Neural progenitor cell (in vitro differentiated cells): ENCODE data around the gene LRRC32. TPM values are rescaled to one million over a fixed set of nuclear protein-coding genes. Genes with fewer than 3 reads are reported as not detected.
"Not testable (repeated sequence)": the region's sequence is repeated elsewhere in the genome, so short reads cannot be mapped to it uniquely, and the experiment has no call there.

Experiments used
- DNase-seq: peaks from one replicate; pipeline ENCODE4 v3.0.0-alpha.2; 2016; ENCODE audit warnings: low spot score
- H2AFZ ChIP-seq: fragments of 200-600 bp; sonication (generic); replicated peaks from 2 replicates; pipeline ENCODE4 v1.6.1; 2016; ENCODE audit warnings: antibody characterized with exemption
- H3F3A ChIP-seq: fragments of 200-600 bp; sonication (generic); 2 replicates; pipeline ENCODE4 v1.6.1; 2016; ENCODE audit warnings: antibody characterized with exemption, low read depth
- H3K27ac ChIP-seq: fragments of 200-600 bp; sonication (generic); 2 replicates; pipeline ENCODE4 v1.5.1; 2016; ENCODE audit warnings: mild to moderate bottlenecking
- H3K27me3 ChIP-seq: fragments of 200-600 bp; sonication (generic); 2 replicates; pipeline ENCODE4 v1.6.1; 2016; ENCODE audit warnings: mild to moderate bottlenecking, moderate library complexity
- H3K36me3 ChIP-seq: fragments of 200-600 bp; sonication (generic); 2 replicates; pipeline ENCODE4 v1.5.1; 2016
- H3K4me1 ChIP-seq: fragments of 200-600 bp; sonication (generic); 2 replicates; pipeline ENCODE4 v1.6.1; 2016; ENCODE audit warnings: mixed run types
- H3K4me2 ChIP-seq: fragments of 200-600 bp; sonication (generic); 2 replicates; pipeline ENCODE4 v1.6.1; 2016
- H3K4me3 ChIP-seq: fragments of 200-600 bp; sonication (generic); 2 replicates; pipeline ENCODE4 v1.5.1; 2016
- H3K79me2 ChIP-seq: fragments of 200-600 bp; sonication (generic); 2 replicates; pipeline ENCODE4 v1.6.1; 2016; ENCODE audit warnings: low read depth
- H3K9ac ChIP-seq: fragments of 200-600 bp; sonication (generic); 2 replicates; pipeline ENCODE4 v1.6.1; 2016
- H3K9me3 ChIP-seq: fragments of 200-600 bp; sonication (generic); 2 replicates; pipeline ENCODE4 v1.5.1; 2016; ENCODE audit warnings: low read depth
- H4K20me1 ChIP-seq: fragments of 200-600 bp; sonication (generic); 2 replicates; pipeline ENCODE4 v1.6.1; 2016; ENCODE audit warnings: low read depth
- H3K27ac Mint-ChIP-seq: 3 replicates; pipeline ENCODE4 v1.8.0; 2021; ENCODE audit warnings: mixed read lengths
- H3K27me3 Mint-ChIP-seq: 2 replicates; pipeline ENCODE4 v1.8.0; 2022; ENCODE audit warnings: low read depth, mild to moderate bottlenecking, inconsistent platforms, moderate library complexity, mixed read lengths; ENCODE audit not compliant: insufficient read depth
- H3K36me3 Mint-ChIP-seq: 3 replicates; pipeline ENCODE4 v1.8.0; 2021; ENCODE audit warnings: mixed read lengths
- H3K4me1 Mint-ChIP-seq: 3 replicates; pipeline ENCODE4 v1.8.0; 2021; ENCODE audit warnings: mixed read lengths
- H3K4me3 Mint-ChIP-seq: 3 replicates; pipeline ENCODE4 v1.8.0; 2021; ENCODE audit warnings: mild to moderate bottlenecking, moderate library complexity, mixed read lengths
- H3K9me3 Mint-ChIP-seq: 3 replicates; pipeline ENCODE4 v1.8.0; 2020; ENCODE audit warnings: mixed read lengths
- EZH2 ChIP-seq: fragments of 200-600 bp; sonication (generic); IDR thresholded peaks from 2 replicates; pipeline ENCODE4 v1.6.1; 2017; ENCODE audit warnings: antibody characterized with exemption, mild to moderate bottlenecking, moderate library complexity
- EZH2phosphoT487 ChIP-seq: fragments of 200-600 bp; sonication (generic); IDR thresholded peaks from 2 replicates; pipeline ENCODE4 v1.6.1; 2017; ENCODE audit warnings: antibody characterized with exemption
- total RNA-seq: library from RNA; depleted of rRNA; stranded (reverse); fragments of >200 nt; gene quantifications from 2 replicates; pipeline ENCODE4 v1.2.3, GENCODE V29; 2015; ENCODE audit warnings: low replicate concordance
- TF ChIP-seq, protein P1 (sequence below): fragments of 200-600 bp; sonication (generic); IDR thresholded peaks from 2 replicates; pipeline ENCODE4 v1.5.1; 2017; ENCODE audit warnings: antibody characterized with exemption, mild to moderate bottlenecking

The LRRC32 gene
- total RNA-seq, 1 donor from 2014 or later, result 0.21 TPM

DNA sequence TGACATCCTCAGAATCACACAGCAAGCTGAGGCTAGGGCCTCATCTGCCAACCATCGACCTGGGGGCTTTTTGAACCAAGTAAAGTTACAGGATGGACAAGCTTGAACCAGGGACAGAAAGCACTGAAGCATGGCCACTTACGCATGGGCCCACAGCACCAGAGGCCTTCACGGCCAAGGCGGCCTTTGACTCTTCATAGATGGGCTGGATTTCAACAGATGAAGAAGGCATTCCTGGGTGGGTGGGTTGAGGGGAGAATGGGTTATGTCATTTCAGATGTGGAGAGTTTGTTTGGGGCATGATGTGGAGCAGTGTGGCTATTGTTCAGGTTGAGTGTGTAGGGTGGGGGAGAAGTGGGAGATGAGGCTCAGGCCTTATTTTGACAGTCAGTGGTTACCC, 60.2 kb downstream of the LRRC32 start:
- Mint-ChIP-seq H3K36me3 (peaks cover 3% of the 10 kb centered on the region), H3K4me3 (no peak overlapping the region), H3K27ac (no peak overlapping the region), H3K27me3 (peaks cover 6% of the 10 kb centered on the region), H3K9me3 (peaks cover 16% of the 10 kb centered on the region), H3K4me1 (peaks cover 19% of the 10 kb centered on the region)
- no peak overlapping the region for H3K4me2 ChIP-seq
- H2AFZ ChIP-seq, result no peak overlapping the region
- H3K36me3 ChIP-seq, result no peaks in the 10 kb centered on the region
- no peaks in the 10 kb centered on the region for H3K79me2 ChIP-seq
- H3K4me1 ChIP-seq, result peaks cover 13% of the 10 kb centered on the region
- no peaks in the 10 kb centered on the region for H3K9me3 ChIP-seq
- DNase-seq, result no peak
- peaks cover 8% of the 10 kb centered on the region for H3F3A ChIP-seq
- no peak overlapping the region for H3K27ac ChIP-seq
- no peak overlapping the region for H3K4me3 ChIP-seq
- no peaks in the 10 kb centered on the region for H3K27me3 ChIP-seq
- no peak overlapping the region for H3K9ac ChIP-seq
- TF ChIP-seq, protein P1, sequence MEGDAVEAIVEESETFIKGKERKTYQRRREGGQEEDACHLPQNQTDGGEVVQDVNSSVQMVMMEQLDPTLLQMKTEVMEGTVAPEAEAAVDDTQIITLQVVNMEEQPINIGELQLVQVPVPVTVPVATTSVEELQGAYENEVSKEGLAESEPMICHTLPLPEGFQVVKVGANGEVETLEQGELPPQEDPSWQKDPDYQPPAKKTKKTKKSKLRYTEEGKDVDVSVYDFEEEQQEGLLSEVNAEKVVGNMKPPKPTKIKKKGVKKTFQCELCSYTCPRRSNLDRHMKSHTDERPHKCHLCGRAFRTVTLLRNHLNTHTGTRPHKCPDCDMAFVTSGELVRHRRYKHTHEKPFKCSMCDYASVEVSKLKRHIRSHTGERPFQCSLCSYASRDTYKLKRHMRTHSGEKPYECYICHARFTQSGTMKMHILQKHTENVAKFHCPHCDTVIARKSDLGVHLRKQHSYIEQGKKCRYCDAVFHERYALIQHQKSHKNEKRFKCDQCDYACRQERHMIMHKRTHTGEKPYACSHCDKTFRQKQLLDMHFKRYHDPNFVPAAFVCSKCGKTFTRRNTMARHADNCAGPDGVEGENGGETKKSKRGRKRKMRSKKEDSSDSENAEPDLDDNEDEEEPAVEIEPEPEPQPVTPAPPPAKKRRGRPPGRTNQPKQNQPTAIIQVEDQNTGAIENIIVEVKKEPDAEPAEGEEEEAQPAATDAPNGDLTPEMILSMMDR, result no peak
- no peak for TF ChIP-seq EZH2
- TF ChIP-seq EZH2phosphoT487, result no peak
- H4K20me1 ChIP-seq, result no peaks in the 10 kb centered on the region

DNA sequence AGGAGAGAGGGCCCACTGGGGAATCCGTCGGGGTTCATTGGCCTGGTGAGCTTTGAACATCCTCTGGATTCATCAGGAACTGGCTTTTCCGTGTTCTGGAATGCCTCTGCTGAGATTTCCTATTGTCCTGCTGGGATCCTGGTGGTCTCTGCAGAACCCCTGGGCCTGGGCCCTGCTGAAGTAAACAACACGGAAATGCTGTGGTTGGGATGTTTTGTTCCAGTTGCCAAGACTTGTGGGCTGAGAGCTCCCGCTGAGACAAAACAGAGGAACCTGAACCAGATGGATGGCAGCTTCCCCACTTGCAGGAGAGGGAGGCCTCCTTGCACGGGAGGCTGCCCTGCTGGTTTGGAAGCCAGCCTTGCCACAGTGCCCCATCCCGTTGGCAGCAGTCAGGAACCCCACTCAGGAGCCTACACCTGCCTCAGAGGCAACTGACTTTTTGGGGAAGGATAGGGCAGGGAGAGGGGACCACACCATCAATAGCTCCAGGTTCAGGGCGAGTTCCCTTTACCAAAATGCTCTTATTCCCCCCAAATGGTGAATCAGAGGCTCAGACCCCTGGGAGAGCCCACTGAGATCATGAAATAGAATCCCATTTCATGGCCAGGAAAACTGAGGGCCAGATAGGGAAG, 60.7 kb downstream of the LRRC32 start:
- DNase-seq, result no peak
- H3K27ac ChIP-seq, result no peak overlapping the region
- Mint-ChIP-seq H3K9me3 (peaks cover 16% of the 10 kb centered on the region), H3K27ac (no peak overlapping the region), H3K4me1 (peaks cover 17% of the 10 kb centered on the region), H3K36me3 (peaks cover 3% of the 10 kb centered on the region), H3K27me3 (peaks cover 6% of the 10 kb centered on the region), H3K4me3 (no peak overlapping the region)
- peaks cover 13% of the 10 kb centered on the region for H3K4me1 ChIP-seq
- no peaks in the 10 kb centered on the region for H4K20me1 ChIP-seq
- H3F3A ChIP-seq, result peaks cover 8% of the 10 kb centered on the region
- no peaks in the 10 kb centered on the region for H3K27me3 ChIP-seq
- TF ChIP-seq EZH2phosphoT487 (no peak), EZH2 (no peak)
- TF ChIP-seq, protein P1, result no peak
- H3K36me3 ChIP-seq, result no peaks in the 10 kb centered on the region
- no peaks in the 10 kb centered on the region for H3K9me3 ChIP-seq
- H3K79me2 ChIP-seq, result no peaks in the 10 kb centered on the region
- H3K4me2 ChIP-seq, result no peak overlapping the region
- H3K4me3 ChIP-seq, result no peak overlapping the region
- no peak overlapping the region for H3K9ac ChIP-seq
- H2AFZ ChIP-seq, result peak overlapping the region; percentile 85

DNA sequence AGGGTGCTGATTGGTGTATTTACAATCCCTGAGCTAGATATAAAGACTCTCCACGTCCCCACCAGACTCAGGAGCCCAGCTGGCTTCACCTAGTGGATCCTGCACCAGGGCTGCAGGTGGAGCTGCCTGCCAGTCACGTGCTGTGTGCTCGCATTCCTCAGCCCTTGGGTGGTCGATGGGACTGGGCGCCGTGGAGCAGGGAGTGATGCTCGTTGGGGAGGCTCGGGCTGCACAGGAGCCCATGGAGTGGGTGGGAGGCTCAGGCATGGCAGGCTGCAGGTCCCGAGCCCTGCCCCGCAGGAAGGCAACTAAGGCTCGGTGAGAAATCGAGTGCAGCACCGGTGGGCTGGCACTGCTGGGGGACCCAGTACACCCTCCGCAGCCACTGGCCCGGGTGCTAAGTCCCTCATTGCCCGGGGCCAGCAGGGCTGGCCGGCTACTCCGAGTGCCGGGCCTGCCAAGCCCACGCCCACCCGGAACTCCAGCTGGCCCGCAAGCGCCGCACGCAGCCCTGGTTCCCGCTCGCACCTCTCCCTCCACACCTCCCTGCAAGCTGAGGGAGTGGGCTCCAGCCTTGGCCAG, 61.6 kb downstream of the LRRC32 start:
- H3K4me2 ChIP-seq, H3K36me3 ChIP-seq, H3K27me3 ChIP-seq, H3K9ac ChIP-seq, H3K4me3 Mint-ChIP-seq, H3K4me3 ChIP-seq, DNase-seq, H3K27ac ChIP-seq, H3K27ac Mint-ChIP-seq, H4K20me1 ChIP-seq, H3K79me2 ChIP-seq, H3K27me3 Mint-ChIP-seq, H3K9me3 ChIP-seq, H3K36me3 Mint-ChIP-seq, H3F3A ChIP-seq: not testable (repeated sequence)
- Histone ChIP-seq H2AFZ (peak overlapping the region; percentile 85), H3K4me1 (peaks cover 13% of the 10 kb centered on the region)
- Mint-ChIP-seq H3K4me1 (peaks cover 17% of the 10 kb centered on the region), H3K9me3 (peaks cover 16% of the 10 kb centered on the region)

DNA sequence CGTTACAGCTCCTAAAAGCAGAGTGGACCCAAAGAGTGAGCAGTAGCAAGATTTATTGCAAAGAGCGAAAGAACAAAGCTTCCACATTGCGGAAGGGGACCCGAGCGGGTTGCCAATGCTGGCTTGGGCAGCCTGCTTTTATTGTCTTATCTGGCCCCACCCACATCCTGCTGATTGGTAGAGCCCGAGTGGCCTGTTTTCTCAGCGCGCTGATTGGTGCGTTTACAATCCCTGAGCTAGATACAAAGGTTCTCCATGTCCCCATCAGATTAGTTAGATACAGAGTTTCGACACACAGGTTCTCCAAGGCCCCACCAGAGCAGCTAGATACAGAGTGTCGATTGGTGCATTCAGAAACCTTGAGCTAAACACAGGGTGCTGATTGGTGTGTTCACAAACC, 62.3 kb downstream of the LRRC32 start:
- not testable (repeated sequence) for H3K27ac Mint-ChIP-seq, DNase-seq

More for the DNA sequence above, 62.3 kb downstream of the LRRC32 start:
- H3K4me1 ChIP-seq, result peaks cover 13% of the 10 kb centered on the region
- H3K79me2 ChIP-seq, H3K9me3 ChIP-seq, H3K27ac ChIP-seq, H4K20me1 ChIP-seq, H3K9ac ChIP-seq, H3K4me3 Mint-ChIP-seq, H3K27me3 Mint-ChIP-seq, H3K4me2 ChIP-seq, H3F3A ChIP-seq, H3K36me3 Mint-ChIP-seq, H3K36me3 ChIP-seq, H3K4me3 ChIP-seq, H3K27me3 ChIP-seq, H2AFZ ChIP-seq: not testable (repeated sequence)
- Mint-ChIP-seq H3K9me3 (peaks cover 16% of the 10 kb centered on the region), H3K4me1 (peaks cover 14% of the 10 kb centered on the region)

Other genes starting within 250 kb of the LRRC32 start
- 76.8 and 92.0 TPM in 2 replicates for gene EMSY, start 225.7 kb downstream of the LRRC32 start, total RNA-seq
- 7.1 and 22.8 TPM in 2 replicates for gene TSKU, start 112.6 kb upstream of the LRRC32 start, total RNA-seq
- 10.9 and 18.9 TPM in 2 replicates for gene ACER3, start 190.2 kb upstream of the LRRC32 start, total RNA-seq